ENCODE measurements around the gene TEX29.

Gene TEX29

GRCh38 chr13:111372651-111373425 lies 52.4 kb downstream of the TEX29 start:
- no peak for DNase-seq

- no peak for DNase-seq
These were observed 53.0 kb downstream of the TEX29 start for GRCh38 chr13:111373486-111373885.

GRCh38 chr13:111380431-111380830 lies 60.0 kb downstream of the TEX29 start:
- DNase-seq = no peak

- no peak for DNase-seq
These were observed 62.0 kb downstream of the TEX29 start for GRCh38 chr13:111382411-111382810.

- DNase-seq = no peak
These were observed 62.4 kb downstream of the TEX29 start for GRCh38 chr13:111382877-111383276.

- DNase-seq = no peak
These were observed 63.4 kb downstream of the TEX29 start for GRCh38 chr13:111383591-111384440.

- no peak for DNase-seq
These were observed 64.2 kb downstream of the TEX29 start for GRCh38 chr13:111384441-111385182.

GRCh38 chr13:111385183-111385857 lies 64.9 kb downstream of the TEX29 start:
- DNase-seq = no peak

- DNase-seq = no peak
These were observed 66.8 kb downstream of the TEX29 start for GRCh38 chr13:111387026-111387871.

GRCh38 chr13:111387945-111388600 lies 67.6 kb downstream of the TEX29 start:
- DNase-seq = no peak

GRCh38 chr13:111388851-111389500 lies 68.5 kb downstream of the TEX29 start:
- DNase-seq = no peak

- no peak for DNase-seq
These were observed 69.4 kb downstream of the TEX29 start for GRCh38 chr13:111389621-111390521.

GRCh38 chr13:111390522-111391270 lies 70.3 kb downstream of the TEX29 start:
- no peak for DNase-seq

GRCh38 chr13:111392486-111392885 lies 72.0 kb downstream of the TEX29 start:
- no peak for DNase-seq

- DNase-seq = no peak
These were observed 72.9 kb downstream of the TEX29 start for GRCh38 chr13:111393221-111393790.

All from DMS 273 treated with DMSO at 0.1 percent for 48 hours (cell line).